PFSK-1 (cell line): ENCODE results near the gene UPB1.

Experiments used
- FOXP2 ChIP-seq: optimal IDR thresholded peaks from 2 replicates; pipeline ENCODE3; 2011; ENCODE audit warnings: borderline replicate concordance, control low read depth, inconsistent platforms; ENCODE audit not compliant: insufficient read depth; ENCODE audit errors: extremely low read length, extremely low read depth
- POLR2AphosphoS5 ChIP-seq: IDR thresholded peaks from 2 replicates; pipeline ENCODE4 v1.6.1; 2012; ENCODE audit warnings: low read depth, mild to moderate bottlenecking, control low read depth, low read length, moderate library complexity
- REST ChIP-seq, 2 experiments: IDR thresholded peaks; 2 replicates each; pipeline versions ENCODE4 v1.6.1 to v1.8.0; 2011 to 2012; ENCODE audit warnings: low read depth in 2 of 2, low read length in 2 of 2, control low read depth in 1 of 2, inconsistent platforms in 1 of 2, mild to moderate bottlenecking in 1 of 2, moderate library complexity in 1 of 2; ENCODE audit not compliant: insufficient read depth in 1 of 2
- SIN3A ChIP-seq: IDR thresholded peaks from 2 replicates; pipeline ENCODE4 v1.6.1; 2012; ENCODE audit warnings: mild to moderate bottlenecking, low read length, moderate library complexity, borderline replicate concordance; ENCODE audit not compliant: insufficient read depth
- TAF1 ChIP-seq: IDR thresholded peaks from 2 replicates; pipeline ENCODE4 v1.6.1; 2012; ENCODE audit warnings: low read length, control low read depth, borderline replicate concordance; ENCODE audit not compliant: insufficient read depth

UPB1 gene

GRCh38 chr22:24497841-24498258, 2.7 kb downstream of the UPB1 start:
- no peak for TF ChIP-seq TAF1
- no peak for TF ChIP-seq REST (IDR thresholded peaks at IDR 0.05; ENCODE audit: insufficient read depth in 1 of 2, low read depth in 2 of 2, low read length in 2 of 2)
- no peak for TF ChIP-seq FOXP2
- TF ChIP-seq SIN3A = no peak
- TF ChIP-seq POLR2AphosphoS5 = no peak

GRCh38 chr22:24498824-24499223, 3.7 kb downstream of the UPB1 start:
- TF ChIP-seq POLR2AphosphoS5 (no peak), REST (IDR thresholded peaks at IDR 0.05; ENCODE audit: insufficient read depth in 1 of 2, low read depth in 2 of 2, low read length in 2 of 2) (no peak), SIN3A (no peak), TAF1 (no peak), FOXP2 (no peak)

GRCh38 chr22:24499706-24500276, 4.7 kb downstream of the UPB1 start:
- TF ChIP-seq FOXP2 = no peak
- TF ChIP-seq REST (IDR thresholded peaks at IDR 0.05; ENCODE audit: insufficient read depth in 1 of 2, low read depth in 2 of 2, low read length in 2 of 2) = no peak
- no peak for TF ChIP-seq SIN3A

- TF ChIP-seq TAF1 (no peak), FOXP2 (no peak), POLR2AphosphoS5 (no peak), REST (IDR thresholded peaks at IDR 0.05; ENCODE audit: insufficient read depth in 1 of 2, low read depth in 2 of 2, low read length in 2 of 2) (no peak), SIN3A (no peak)
Measured at GRCh38 chr22:24500277-24500820, 5.2 kb downstream of the UPB1 start.
